Loucy (cell line): ENCODE results near the gene CGREF1.

Source experiments
- CTCF ChIP-seq: fragments of 200-600 bp; sonication (generic); conservative IDR thresholded peaks from 2 replicates; pipeline ENCODE4 v1.5.1; 2014; ENCODE audit warnings: mild to moderate bottlenecking, antibody characterized with exemption, low read length
- EZH2phosphoT487 ChIP-seq: fragments of 200-600 bp; IDR thresholded peaks from 2 replicates; pipeline ENCODE4 v1.6.1; 2018; ENCODE audit warnings: antibody characterized with exemption, mild to moderate bottlenecking, moderate library complexity, borderline replicate concordance

GRCh38 chr2:27152102-27152795 is 33.3 kb upstream of the CGREF1 start:
- no peak for TF ChIP-seq CTCF
- TF ChIP-seq EZH2phosphoT487, result no peak
